WTC11 (cell line): ENCODE data around the gene RELT. TPM values are rescaled to one million over a fixed set of nuclear protein-coding genes. Genes with fewer than 3 reads are reported as not detected.

Experiments
- ATAC-seq: fragments of 200-7000 bp; cut with Tn5 transposase; 2 replicates; pipeline ENCODE4 v1.10.0; 2021; ENCODE audit warnings: mild to moderate bottlenecking, moderate library complexity
- CTCF ChIA-PET: fragments of 300-600 bp; sonication (Branson Sonifier 250); formaldehyde crosslinking; loops from one replicate; lab custom pipeline; 2021; ENCODE audit warnings: antibody characterized with exemption; lab: Charles Lee
- POLR2A ChIA-PET: fragments of 350-600 bp; sonication (Branson Sonifier 250); formaldehyde crosslinking; loops from one replicate; lab custom pipeline; 2021; ENCODE audit warnings: antibody characterized with exemption; lab: Charles Lee
- DNase-seq: peaks from one replicate; pipeline ENCODE4 v3.0.0; 2021; ENCODE audit warnings: low spot score
- H3K27ac Mint-ChIP-seq: 2 replicates; pipeline ENCODE4 v1.8.0; 2021; ENCODE audit warnings: mixed read lengths
- H3K27me3 Mint-ChIP-seq: 2 replicates; pipeline ENCODE4 v1.8.0; 2021; ENCODE audit warnings: low read depth, mild to moderate bottlenecking, moderate library complexity, mixed read lengths
- H3K36me3 Mint-ChIP-seq: 2 replicates; pipeline ENCODE4 v1.8.0; 2021; ENCODE audit warnings: mixed read lengths
- H3K4me1 Mint-ChIP-seq: 2 replicates; pipeline ENCODE4 v1.8.0; 2022; ENCODE audit warnings: mixed read lengths
- H3K4me3 Mint-ChIP-seq: 2 replicates; pipeline ENCODE4 v1.8.0; 2021; ENCODE audit warnings: mild to moderate bottlenecking, moderate library complexity, mixed read lengths
- H3K9me3 Mint-ChIP-seq: 2 replicates; pipeline ENCODE4 v1.8.0; 2021; ENCODE audit warnings: mixed read lengths
- CDX4 ChIP-seq: fragments of 250-450 bp; sonication (Bioruptor Pico); IDR thresholded peaks from 2 replicates; pipeline ENCODE4 v1.9.0; 2021; ENCODE audit warnings: moderate library complexity, mild to moderate bottlenecking, inconsistent platforms, borderline replicate concordance
- E2F5 ChIP-seq: sonication (generic); formaldehyde crosslinking; IDR thresholded peaks from 2 replicates; pipeline ENCODE4 v1.8.1; 2022; ENCODE audit warnings: mild to moderate bottlenecking, moderate library complexity, missing genetic modification reagents
- FOXK1 ChIP-seq: sonication (generic); formaldehyde crosslinking; IDR thresholded peaks from 2 replicates; pipeline ENCODE4 v1.8.0; 2022; ENCODE audit warnings: mild to moderate bottlenecking, moderate library complexity, missing genetic modification reagents
- GTF2I ChIP-seq: fragments of 250-450 bp; sonication (Bioruptor Pico); conservative IDR thresholded peaks from 2 replicates; pipeline ENCODE4 v1.4.0; 2021; ENCODE audit warnings: mild to moderate bottlenecking
- NFATC4 ChIP-seq: fragments of 250-450 bp; sonication (Bioruptor Pico); IDR thresholded peaks from 2 replicates; pipeline ENCODE4 v1.9.0; 2021; ENCODE audit warnings: mild to moderate bottlenecking
- NFYB ChIP-seq: sonication (generic); formaldehyde crosslinking; conservative IDR thresholded peaks from 2 replicates; pipeline ENCODE4 v1.8.0; 2022; ENCODE audit warnings: low read depth, missing genetic modification reagents
- PRRX2 ChIP-seq: fragments of 250-450 bp; sonication (Bioruptor Pico); IDR thresholded peaks from 2 replicates; pipeline ENCODE4 v1.8.0; 2021; ENCODE audit warnings: mild to moderate bottlenecking
- RORB ChIP-seq: fragments of 250-450 bp; sonication (Bioruptor Pico); IDR thresholded peaks from 2 replicates; pipeline ENCODE4 v1.9.0; 2021; ENCODE audit warnings: mild to moderate bottlenecking
- SMAD3 ChIP-seq: sonication (generic); formaldehyde crosslinking; IDR thresholded peaks from 2 replicates; pipeline ENCODE4 v1.8.0; 2022; ENCODE audit warnings: missing genetic modification reagents, mild to moderate bottlenecking, borderline replicate concordance
- SOX15 ChIP-seq: fragments of 250-450 bp; sonication (Bioruptor Pico); IDR thresholded peaks from 2 replicates; pipeline ENCODE4 v1.9.0; 2021; ENCODE audit warnings: mild to moderate bottlenecking
- STAT6 ChIP-seq: sonication (generic); formaldehyde crosslinking; conservative IDR thresholded peaks from 2 replicates; pipeline ENCODE4 v1.8.1; 2023; ENCODE audit warnings: mild to moderate bottlenecking, low read depth, missing genetic modification reagents, moderate library complexity
- ZNF263 ChIP-seq: sonication (generic); formaldehyde crosslinking; IDR thresholded peaks from 2 replicates; pipeline ENCODE4 v1.8.1; 2022; ENCODE audit warnings: low read depth, mild to moderate bottlenecking, moderate library complexity, missing genetic modification reagents
- ZNF317 ChIP-seq: sonication (generic); formaldehyde crosslinking; IDR thresholded peaks from 2 replicates; pipeline ENCODE4 v1.8.1; 2023; ENCODE audit warnings: low read depth, mild to moderate bottlenecking, moderate library complexity, missing genetic modification reagents, borderline replicate concordance
- ZNF416 ChIP-seq: fragments of 250-450 bp; sonication (Bioruptor Pico); IDR thresholded peaks from 2 replicates; pipeline ENCODE4 v1.9.0; 2021; ENCODE audit warnings: mild to moderate bottlenecking, inconsistent platforms
- total RNA-seq: library from RNA; stranded (reverse); gene quantifications from 3 replicates; pipeline ENCODE4 v1.2.3, GENCODE V29; 2021
- TF ChIP-seq, protein P1 (sequence below): sonication (generic); formaldehyde crosslinking; IDR thresholded peaks from 2 replicates; pipeline ENCODE4 v1.8.0; 2023; ENCODE audit warnings: missing genetic modification reagents
- TF ChIP-seq, protein P2 (sequence below): fragments of 250-450 bp; sonication (Bioruptor Pico); IDR thresholded peaks from 2 replicates; pipeline ENCODE4 v1.9.0; 2021; ENCODE audit warnings: mild to moderate bottlenecking, borderline replicate concordance
- TF ChIP-seq, protein P3 (sequence below): sonication (generic); formaldehyde crosslinking; IDR thresholded peaks from 2 replicates; pipeline ENCODE4 v1.8.0; 2022; ENCODE audit warnings: missing genetic modification reagents
- TF ChIP-seq, protein P4 (sequence below): sonication (generic); formaldehyde crosslinking; IDR thresholded peaks from 2 replicates; pipeline ENCODE4 v1.8.1; 2022; ENCODE audit warnings: missing genetic modification reagents, borderline replicate concordance

Gene RELT
- total RNA-seq, 1 experiment from 2014 or later, result 6.7 TPM

DNA sequence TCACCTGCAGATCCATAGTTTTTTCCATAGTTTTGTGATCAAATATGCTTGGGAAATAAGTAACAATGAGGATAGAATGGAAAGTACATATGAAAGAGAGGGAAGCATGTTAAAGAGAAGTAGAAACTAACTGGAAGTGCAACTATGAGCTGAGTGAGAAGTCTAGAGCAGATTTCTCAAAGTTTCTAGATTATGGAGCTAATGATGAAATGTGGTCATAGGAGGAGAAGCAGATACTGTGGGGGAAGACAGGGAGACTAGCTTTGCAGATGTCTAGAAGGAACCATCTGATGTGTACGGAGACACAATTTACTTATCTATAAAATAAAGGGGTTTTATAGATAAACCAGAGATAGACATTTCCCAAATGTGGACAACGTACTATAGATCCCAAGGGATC is 37.1 kb downstream of the RELT start:
- H3K4me1 Mint-ChIP-seq, result no peaks in the 10 kb centered on the region
- no peaks in the 10 kb centered on the region for H3K27me3 Mint-ChIP-seq
- TF ChIP-seq, protein P1, sequence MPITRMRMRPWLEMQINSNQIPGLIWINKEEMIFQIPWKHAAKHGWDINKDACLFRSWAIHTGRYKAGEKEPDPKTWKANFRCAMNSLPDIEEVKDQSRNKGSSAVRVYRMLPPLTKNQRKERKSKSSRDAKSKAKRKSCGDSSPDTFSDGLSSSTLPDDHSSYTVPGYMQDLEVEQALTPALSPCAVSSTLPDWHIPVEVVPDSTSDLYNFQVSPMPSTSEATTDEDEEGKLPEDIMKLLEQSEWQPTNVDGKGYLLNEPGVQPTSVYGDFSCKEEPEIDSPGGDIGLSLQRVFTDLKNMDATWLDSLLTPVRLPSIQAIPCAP (CRISPR knock-in tag), result no peak
- TF ChIP-seq PRRX2 (CRISPR knock-in tag), result no peak
- TF ChIP-seq ZNF263 (CRISPR knock-in tag), result no peak
- TF ChIP-seq CDX4 (CRISPR knock-in tag), result no peak
- no peak for TF ChIP-seq ZNF416 (CRISPR knock-in tag)
- no peak for TF ChIP-seq FOXK1 (CRISPR knock-in tag)
- TF ChIP-seq RORB (CRISPR knock-in tag), result no peak
- no peak for TF ChIP-seq SOX15 (CRISPR knock-in tag)
- TF ChIP-seq GTF2I, result no peak
- no peak for TF ChIP-seq SMAD3 (CRISPR knock-in tag)
- TF ChIP-seq ZNF317 (CRISPR knock-in tag), result no peak
- TF ChIP-seq NFATC4 (CRISPR knock-in tag), result no peak
- no peak for TF ChIP-seq E2F5
- TF ChIP-seq, all 79 proteins: peak for 0
- ATAC-seq, result no peak
- Mint-ChIP-seq H3K27ac (no peak overlapping the region), H3K4me3 (no peak overlapping the region), H3K9me3 (no peaks in the 10 kb centered on the region), H3K36me3 (peaks cover 15% of the 10 kb centered on the region)
- ChIA-PET POLR2A (interaction anchor here (0.6 kb wide), 1 partner anchor 517 kb away, joined by 4 read pairs; no protein-coding TSS in a partner anchor), CTCF (interaction anchor here (0.9 to 1.8 kb wide), 2 partner anchors 62 to 213 kb away, joined by 3 to 4 read pairs; no protein-coding TSS in a partner anchor)
- DNase-seq, result no peak

GRCh38 chr11:73414977-73415651 is 38.9 kb downstream of the RELT start:
- H3K4me3 Mint-ChIP-seq, result no peak overlapping the region
- no peaks in the 10 kb centered on the region for H3K9me3 Mint-ChIP-seq
- peaks cover 9% of the 10 kb centered on the region for H3K36me3 Mint-ChIP-seq
- no peak for DNase-seq
- TF ChIP-seq SOX15 (CRISPR knock-in tag) (no peak), NFYB (CRISPR knock-in tag) (no peak), ZNF416 (CRISPR knock-in tag) (no peak), STAT6 (no peak)
- TF ChIP-seq, protein P2, sequence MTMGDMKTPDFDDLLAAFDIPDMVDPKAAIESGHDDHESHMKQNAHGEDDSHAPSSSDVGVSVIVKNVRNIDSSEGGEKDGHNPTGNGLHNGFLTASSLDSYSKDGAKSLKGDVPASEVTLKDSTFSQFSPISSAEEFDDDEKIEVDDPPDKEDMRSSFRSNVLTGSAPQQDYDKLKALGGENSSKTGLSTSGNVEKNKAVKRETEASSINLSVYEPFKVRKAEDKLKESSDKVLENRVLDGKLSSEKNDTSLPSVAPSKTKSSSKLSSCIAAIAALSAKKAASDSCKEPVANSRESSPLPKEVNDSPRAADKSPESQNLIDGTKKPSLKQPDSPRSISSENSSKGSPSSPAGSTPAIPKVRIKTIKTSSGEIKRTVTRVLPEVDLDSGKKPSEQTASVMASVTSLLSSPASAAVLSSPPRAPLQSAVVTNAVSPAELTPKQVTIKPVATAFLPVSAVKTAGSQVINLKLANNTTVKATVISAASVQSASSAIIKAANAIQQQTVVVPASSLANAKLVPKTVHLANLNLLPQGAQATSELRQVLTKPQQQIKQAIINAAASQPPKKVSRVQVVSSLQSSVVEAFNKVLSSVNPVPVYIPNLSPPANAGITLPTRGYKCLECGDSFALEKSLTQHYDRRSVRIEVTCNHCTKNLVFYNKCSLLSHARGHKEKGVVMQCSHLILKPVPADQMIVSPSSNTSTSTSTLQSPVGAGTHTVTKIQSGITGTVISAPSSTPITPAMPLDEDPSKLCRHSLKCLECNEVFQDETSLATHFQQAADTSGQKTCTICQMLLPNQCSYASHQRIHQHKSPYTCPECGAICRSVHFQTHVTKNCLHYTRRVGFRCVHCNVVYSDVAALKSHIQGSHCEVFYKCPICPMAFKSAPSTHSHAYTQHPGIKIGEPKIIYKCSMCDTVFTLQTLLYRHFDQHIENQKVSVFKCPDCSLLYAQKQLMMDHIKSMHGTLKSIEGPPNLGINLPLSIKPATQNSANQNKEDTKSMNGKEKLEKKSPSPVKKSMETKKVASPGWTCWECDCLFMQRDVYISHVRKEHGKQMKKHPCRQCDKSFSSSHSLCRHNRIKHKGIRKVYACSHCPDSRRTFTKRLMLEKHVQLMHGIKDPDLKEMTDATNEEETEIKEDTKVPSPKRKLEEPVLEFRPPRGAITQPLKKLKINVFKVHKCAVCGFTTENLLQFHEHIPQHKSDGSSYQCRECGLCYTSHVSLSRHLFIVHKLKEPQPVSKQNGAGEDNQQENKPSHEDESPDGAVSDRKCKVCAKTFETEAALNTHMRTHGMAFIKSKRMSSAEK (CRISPR knock-in tag), result no peak
- TF ChIP-seq, protein P3, sequence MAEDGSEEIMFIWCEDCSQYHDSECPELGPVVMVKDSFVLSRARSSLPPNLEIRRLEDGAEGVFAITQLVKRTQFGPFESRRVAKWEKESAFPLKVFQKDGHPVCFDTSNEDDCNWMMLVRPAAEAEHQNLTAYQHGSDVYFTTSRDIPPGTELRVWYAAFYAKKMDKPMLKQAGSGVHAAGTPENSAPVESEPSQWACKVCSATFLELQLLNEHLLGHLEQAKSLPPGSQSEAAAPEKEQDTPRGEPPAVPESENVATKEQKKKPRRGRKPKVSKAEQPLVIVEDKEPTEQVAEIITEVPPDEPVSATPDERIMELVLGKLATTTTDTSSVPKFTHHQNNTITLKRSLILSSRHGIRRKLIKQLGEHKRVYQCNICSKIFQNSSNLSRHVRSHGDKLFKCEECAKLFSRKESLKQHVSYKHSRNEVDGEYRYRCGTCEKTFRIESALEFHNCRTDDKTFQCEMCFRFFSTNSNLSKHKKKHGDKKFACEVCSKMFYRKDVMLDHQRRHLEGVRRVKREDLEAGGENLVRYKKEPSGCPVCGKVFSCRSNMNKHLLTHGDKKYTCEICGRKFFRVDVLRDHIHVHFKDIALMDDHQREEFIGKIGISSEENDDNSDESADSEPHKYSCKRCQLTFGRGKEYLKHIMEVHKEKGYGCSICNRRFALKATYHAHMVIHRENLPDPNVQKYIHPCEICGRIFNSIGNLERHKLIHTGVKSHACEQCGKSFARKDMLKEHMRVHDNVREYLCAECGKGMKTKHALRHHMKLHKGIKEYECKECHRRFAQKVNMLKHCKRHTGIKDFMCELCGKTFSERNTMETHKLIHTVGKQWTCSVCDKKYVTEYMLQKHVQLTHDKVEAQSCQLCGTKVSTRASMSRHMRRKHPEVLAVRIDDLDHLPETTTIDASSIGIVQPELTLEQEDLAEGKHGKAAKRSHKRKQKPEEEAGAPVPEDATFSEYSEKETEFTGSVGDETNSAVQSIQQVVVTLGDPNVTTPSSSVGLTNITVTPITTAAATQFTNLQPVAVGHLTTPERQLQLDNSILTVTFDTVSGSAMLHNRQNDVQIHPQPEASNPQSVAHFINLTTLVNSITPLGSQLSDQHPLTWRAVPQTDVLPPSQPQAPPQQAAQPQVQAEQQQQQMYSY, result no peak
- TF ChIP-seq, protein P4, sequence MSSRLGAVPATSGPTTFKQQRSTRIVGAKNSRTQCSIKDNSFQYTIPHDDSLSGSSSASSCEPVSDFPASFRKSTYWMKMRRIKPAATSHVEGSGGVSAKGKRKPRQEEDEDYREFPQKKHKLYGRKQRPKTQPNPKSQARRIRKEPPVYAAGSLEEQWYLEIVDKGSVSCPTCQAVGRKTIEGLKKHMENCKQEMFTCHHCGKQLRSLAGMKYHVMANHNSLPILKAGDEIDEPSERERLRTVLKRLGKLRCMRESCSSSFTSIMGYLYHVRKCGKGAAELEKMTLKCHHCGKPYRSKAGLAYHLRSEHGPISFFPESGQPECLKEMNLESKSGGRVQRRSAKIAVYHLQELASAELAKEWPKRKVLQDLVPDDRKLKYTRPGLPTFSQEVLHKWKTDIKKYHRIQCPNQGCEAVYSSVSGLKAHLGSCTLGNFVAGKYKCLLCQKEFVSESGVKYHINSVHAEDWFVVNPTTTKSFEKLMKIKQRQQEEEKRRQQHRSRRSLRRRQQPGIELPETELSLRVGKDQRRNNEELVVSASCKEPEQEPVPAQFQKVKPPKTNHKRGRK (CRISPR knock-in tag), result no peak
- H3K27ac Mint-ChIP-seq, result no peak overlapping the region
- CTCF ChIA-PET, result interaction anchor here (1.2 to 1.4 kb wide), 3 partner anchors 22 to 246 kb away, joined by 3 to 6 read pairs (median 4); no protein-coding TSS in a partner anchor
- no peaks in the 10 kb centered on the region for H3K4me1 Mint-ChIP-seq
- ATAC-seq, result no peak
- POLR2A ChIA-PET, result no interaction called here
- no peaks in the 10 kb centered on the region for H3K27me3 Mint-ChIP-seq
